SK-N-MC (cell line): Measurements from ENCODE around the gene PCNX2.
"Not testable (repeated sequence)": the region's sequence is repeated elsewhere in the genome, so short reads cannot be mapped to it uniquely, and the experiment has no call there.

ENCODE experiments used
- DNase-seq: peaks from one replicate; pipeline ENCODE4 v3.0.0-alpha.2; 2011; ENCODE audit warnings: low read depth, low spot score
- H3K27ac ChIP-seq: fragments of 200-600 bp; sonication (generic); 2 replicates; pipeline ENCODE4 v1.5.1; 2016; ENCODE audit warnings: mixed run types
- H3K36me3 ChIP-seq: fragments of 200-600 bp; sonication (generic); 2 replicates; pipeline ENCODE4 v1.6.1; 2017; ENCODE audit warnings: antibody characterized with exemption, low read length, mixed read lengths; ENCODE audit not compliant: insufficient read depth
- H3K4me3 ChIP-seq: fragments of 200-600 bp; sonication (generic); 2 replicates; pipeline ENCODE4 v1.5.1; 2016
- H3K9ac ChIP-seq: fragments of 200-600 bp; sonication (generic); 2 replicates; pipeline ENCODE4 v1.8.0; 2017; ENCODE audit warnings: mixed run types, mixed read lengths; ENCODE audit not compliant: insufficient read length
- H3K9me3 ChIP-seq: fragments of 200-600 bp; sonication (generic); 2 replicates; pipeline ENCODE4 v1.6.1; 2017; ENCODE audit warnings: low read depth, mild to moderate bottlenecking, antibody characterized with exemption, low read length, moderate library complexity, mixed read lengths
- EZH2 ChIP-seq: fragments of 200-600 bp; sonication (generic); IDR thresholded peaks from one replicate; pipeline ENCODE4 v1.6.1; 2017; ENCODE audit warnings: antibody characterized with exemption
- FOXP2 ChIP-seq: optimal IDR thresholded peaks from 2 replicates; pipeline ENCODE3; 2011; ENCODE audit warnings: mild to moderate bottlenecking, moderate library complexity; ENCODE audit not compliant: insufficient read depth; ENCODE audit errors: extremely low read length, control extremely low read depth
- POLR2AphosphoS5 ChIP-seq: IDR thresholded peaks from 2 replicates; pipeline ENCODE4 v1.6.1; 2012; ENCODE audit warnings: mild to moderate bottlenecking, low read depth, low read length, borderline replicate concordance

PCNX2 gene

DNA sequence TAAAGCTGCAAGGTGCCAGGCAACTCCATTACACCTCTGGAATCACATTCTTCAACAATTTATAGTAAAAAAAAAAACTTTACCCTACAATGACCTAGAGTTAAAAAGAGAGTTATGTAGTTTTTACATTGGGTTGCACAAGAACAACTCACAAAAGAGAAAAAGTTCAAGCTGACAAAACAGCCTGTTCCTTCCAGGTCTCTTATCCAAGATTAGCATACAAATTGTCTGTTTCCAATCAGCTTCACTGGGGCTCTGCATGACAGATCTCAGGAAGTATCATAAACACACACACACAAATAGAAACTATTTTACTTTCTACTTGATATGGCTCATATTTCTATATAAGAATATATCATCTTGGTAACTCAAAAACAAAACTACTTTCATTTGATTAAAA lies 154.6 kb downstream of the PCNX2 start:
- no peak for DNase-seq
- no peak overlapping the region for H3K9ac ChIP-seq
- no peaks in the 10 kb centered on the region for H3K9me3 ChIP-seq
- no peak for TF ChIP-seq FOXP2
- TF ChIP-seq EZH2, result no peak
- no peak for TF ChIP-seq POLR2AphosphoS5
- no peak overlapping the region for H3K4me3 ChIP-seq
- no peaks in the 10 kb centered on the region for H3K36me3 ChIP-seq
- no peak overlapping the region for H3K27ac ChIP-seq

DNA sequence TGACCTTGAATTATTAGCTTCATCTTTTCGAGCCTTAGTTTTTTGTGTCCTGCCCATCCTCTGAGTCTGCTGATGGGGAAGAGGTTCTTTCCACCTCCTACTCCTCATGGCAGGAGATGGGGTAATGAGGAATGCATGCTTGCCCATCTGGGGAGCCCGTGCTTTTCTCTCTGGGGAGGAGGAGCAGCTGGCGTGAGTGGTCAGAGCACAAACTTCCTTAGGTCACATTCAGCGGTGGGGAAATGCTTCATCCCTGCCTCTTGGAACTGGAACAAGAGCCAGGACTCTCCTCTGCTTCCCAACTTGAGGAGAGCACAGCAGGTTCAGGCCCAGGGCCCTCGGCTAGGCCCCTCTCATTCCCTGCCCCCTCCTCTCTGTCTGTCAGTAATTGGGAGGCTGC lies 155.0 kb downstream of the PCNX2 start:
- Histone ChIP-seq H3K9me3 (no peaks in the 10 kb centered on the region), H3K9ac (no peak overlapping the region), H3K36me3 (no peaks in the 10 kb centered on the region), H3K27ac (no peak overlapping the region), H3K4me3 (no peak overlapping the region)
- TF ChIP-seq FOXP2, result no peak
- DNase-seq, result no peak

DNA sequence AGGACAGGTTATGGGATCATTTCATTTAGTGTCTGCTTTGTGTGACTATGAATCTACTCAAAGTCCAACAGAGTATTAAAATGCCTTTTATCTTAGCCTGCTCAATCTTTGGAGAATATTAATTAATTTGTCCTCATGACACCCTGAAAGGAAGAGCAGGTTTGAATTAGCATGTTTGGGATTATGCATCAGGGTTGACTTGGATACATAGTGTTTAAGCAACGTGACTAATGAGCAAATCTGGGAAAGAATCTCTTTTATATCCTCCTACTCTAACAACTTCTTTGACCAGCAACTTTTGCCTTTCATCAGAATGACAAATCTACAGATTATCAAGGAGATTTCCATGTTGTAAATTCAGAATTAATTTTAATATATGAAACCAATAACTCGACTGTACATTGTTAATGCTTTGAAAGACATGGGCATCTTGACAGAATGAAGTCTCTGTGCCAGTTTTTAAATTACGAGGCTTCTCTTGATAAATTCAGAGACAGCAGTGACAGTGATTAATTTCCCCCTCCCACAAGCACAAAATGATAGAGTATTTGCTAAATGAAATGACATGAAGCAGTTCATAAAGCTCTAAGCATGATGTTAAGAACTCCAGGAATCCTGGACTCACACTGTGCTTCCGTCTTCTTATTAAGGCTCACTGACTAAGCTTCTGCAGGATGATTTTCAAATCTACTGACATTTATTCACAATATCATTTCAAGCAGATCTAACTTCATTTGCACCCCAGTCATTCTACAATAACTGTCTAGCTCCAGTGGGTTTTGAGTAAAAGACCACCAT lies 156.5 kb downstream of the PCNX2 start:
- Histone ChIP-seq H3K36me3 (no peaks in the 10 kb centered on the region), H3K9me3 (no peaks in the 10 kb centered on the region), H3K27ac (no peak overlapping the region), H3K4me3 (no peak overlapping the region), H3K9ac (no peak overlapping the region)
- no peak for DNase-seq
- TF ChIP-seq POLR2AphosphoS5 (no peak), EZH2 (no peak), FOXP2 (no peak)

DNA sequence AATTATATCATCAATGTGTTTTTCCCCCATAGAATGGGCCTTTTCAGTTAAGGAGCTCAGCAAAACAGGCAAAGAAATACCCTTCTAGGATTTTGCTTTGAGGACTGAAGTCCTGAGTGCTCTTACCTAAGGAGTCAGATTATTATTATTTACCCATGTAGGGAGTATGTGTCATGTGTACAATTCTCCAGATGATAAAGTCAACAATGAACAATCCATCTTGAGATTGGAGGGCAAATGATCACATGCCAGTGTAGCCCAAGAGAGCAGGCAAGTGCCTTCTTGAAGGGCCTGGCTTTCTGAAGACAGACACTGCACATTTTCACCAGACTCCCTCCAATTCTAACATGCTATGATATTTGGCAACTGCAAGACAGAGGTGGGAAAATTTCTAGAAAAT lies 159.7 kb downstream of the PCNX2 start:
- H3K36me3 ChIP-seq, result no peaks in the 10 kb centered on the region
- H3K9ac ChIP-seq, result no peak overlapping the region
- H3K27ac ChIP-seq, result no peak overlapping the region
- DNase-seq, result no peak
- no peaks in the 10 kb centered on the region for H3K9me3 ChIP-seq
- H3K4me3 ChIP-seq, result no peak overlapping the region
- no peak for TF ChIP-seq FOXP2
- TF ChIP-seq EZH2, result no peak
- no peak for TF ChIP-seq POLR2AphosphoS5

DNA sequence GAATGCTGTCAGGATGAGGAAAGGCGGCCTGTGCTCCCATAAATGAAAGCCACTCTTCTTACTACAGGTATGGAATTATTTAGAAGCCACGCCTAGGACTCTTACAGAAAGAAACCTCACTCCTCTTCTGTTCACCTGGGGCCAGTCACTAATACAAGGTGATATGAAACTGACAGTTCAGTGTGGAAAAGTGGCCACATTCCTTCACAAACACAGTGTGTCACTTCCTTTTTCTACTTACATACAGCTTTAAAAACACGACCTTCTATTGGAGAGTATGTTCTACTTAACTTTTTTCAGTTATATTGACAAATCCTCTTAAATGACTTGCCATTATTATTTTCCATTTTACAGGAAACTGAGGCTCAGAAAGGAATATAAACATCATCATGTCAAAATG lies 163.1 kb downstream of the PCNX2 start:
- H3K36me3 ChIP-seq, result no peaks in the 10 kb centered on the region
- TF ChIP-seq POLR2AphosphoS5 (no peak), EZH2 (no peak), FOXP2 (no peak)
- no peak for DNase-seq

DNA sequence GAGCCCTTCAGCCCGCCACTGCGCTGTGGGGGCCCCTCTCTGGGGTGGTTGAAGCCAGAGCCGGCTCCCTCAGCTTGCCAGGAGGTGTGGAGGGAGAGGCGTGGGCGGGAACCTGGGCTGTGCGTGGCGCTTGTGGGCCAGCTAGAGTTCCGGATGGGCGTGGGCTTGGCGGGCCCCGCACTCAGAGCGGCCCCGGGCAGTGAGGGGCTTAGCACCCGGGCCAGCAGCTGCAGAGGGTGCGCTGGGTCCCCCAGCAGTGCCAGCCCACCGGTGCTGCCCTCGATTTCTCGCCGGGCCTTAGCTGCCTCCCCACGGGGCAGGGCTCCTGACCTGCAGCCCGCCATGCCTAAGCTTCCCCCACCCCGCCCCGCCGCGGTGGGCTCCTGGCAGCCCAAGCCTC lies 166.5 kb downstream of the PCNX2 start:
- not testable (repeated sequence) for H3K27ac ChIP-seq, H3K36me3 ChIP-seq, H3K9ac ChIP-seq, H3K4me3 ChIP-seq, DNase-seq, H3K9me3 ChIP-seq

More for the DNA sequence above, 163.1 kb downstream of the PCNX2 start:
- Histone ChIP-seq H3K9me3 (no peaks in the 10 kb centered on the region), H3K27ac (no peak overlapping the region), H3K4me3 (no peak overlapping the region), H3K9ac (no peak overlapping the region)

DNA sequence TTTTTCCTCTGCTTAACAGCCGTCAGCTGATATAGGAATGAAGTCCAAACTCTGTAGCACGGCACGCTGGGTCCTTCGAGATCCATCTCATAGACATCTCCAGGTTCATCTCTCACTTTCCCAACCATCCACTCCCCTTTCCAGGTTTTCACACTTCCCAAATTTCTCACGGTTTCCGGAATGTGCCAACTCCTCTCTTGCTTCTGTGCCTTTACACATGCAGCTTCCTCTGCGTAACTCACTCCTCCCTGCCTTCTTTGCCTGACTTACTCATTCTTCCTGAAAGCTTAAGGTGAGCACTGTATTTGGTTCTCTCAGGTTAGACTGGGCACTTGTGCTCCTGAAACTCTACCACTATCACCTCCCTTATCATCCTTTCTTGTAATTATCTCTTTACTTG lies 168.4 kb downstream of the PCNX2 start:
- Histone ChIP-seq H3K27ac (no peak overlapping the region), H3K9me3 (no peaks in the 10 kb centered on the region), H3K4me3 (no peak overlapping the region), H3K9ac (no peak overlapping the region), H3K36me3 (no peaks in the 10 kb centered on the region)
- DNase-seq, result no peak
- no peak for TF ChIP-seq FOXP2
- no peak for TF ChIP-seq POLR2AphosphoS5
- no peak for TF ChIP-seq EZH2

DNA sequence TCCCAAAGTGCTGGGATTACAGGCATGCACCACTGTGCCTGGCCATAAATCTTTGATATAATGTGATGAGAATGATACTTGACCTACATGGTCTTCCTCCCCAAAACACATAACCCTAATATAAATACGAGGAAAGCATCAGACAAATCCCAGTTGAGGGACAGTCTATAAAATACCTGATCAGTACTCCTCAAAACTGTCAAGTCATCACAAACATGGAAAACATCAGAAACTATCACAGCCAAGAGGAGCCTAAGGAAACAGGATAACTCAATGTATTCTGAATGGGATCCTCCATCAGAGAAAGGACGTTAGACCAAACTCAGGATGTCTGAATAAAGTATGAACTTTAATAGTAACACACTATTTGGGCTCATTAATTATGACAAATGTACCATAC lies 172.7 kb downstream of the PCNX2 start:
- no peak overlapping the region for H3K4me3 ChIP-seq

DNA sequence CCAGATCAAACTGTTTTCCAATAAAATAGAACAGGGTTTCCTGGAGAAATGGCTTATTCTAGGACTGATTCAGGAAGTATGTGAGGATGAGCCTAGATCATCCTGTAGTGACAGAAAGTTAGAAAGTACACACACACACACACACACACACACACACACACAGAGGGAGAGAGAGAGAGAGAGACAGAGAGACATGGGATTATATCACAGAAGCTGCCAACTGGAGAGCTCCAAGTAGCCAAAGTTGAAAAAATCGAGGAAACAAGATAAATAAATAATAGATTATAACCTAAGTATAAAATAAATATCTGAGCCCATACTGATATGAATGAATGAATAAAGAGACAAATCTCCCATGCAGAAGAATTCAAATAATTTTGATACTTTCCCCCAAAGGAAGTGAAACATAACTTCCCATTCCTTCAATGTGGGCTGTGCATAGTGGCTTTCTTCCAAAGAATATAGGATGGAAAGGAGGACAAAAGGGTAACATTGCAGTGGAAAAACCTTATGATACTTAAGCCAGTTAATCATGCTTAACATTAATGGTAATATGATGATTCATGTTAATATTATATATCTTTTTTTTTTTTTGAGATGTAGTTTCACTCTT lies 173.5 kb downstream of the PCNX2 start:
- H3K9me3 ChIP-seq, result no peaks in the 10 kb centered on the region
- DNase-seq, result no peak
- H3K4me3 ChIP-seq, result no peak overlapping the region
- TF ChIP-seq FOXP2 (no peak), POLR2AphosphoS5 (no peak), EZH2 (no peak)
- H3K36me3 ChIP-seq, result no peaks in the 10 kb centered on the region
- H3K27ac ChIP-seq, result no peak overlapping the region
- H3K9ac ChIP-seq, result no peak overlapping the region

More for the DNA sequence above, 172.7 kb downstream of the PCNX2 start:
- Histone ChIP-seq H3K9ac (no peak overlapping the region), H3K9me3 (no peaks in the 10 kb centered on the region), H3K27ac (no peak overlapping the region), H3K36me3 (no peaks in the 10 kb centered on the region)
- no peak for DNase-seq
- TF ChIP-seq POLR2AphosphoS5, result no peak
- TF ChIP-seq EZH2, result no peak
- no peak for TF ChIP-seq FOXP2
